ENCODE results near the gene CLDN15. TPM values are rescaled to one million over a fixed set of nuclear protein-coding genes. Genes with fewer than 3 reads are reported as not detected.
"Not testable (repeated sequence)": the region's sequence is repeated elsewhere in the genome, so short reads cannot be mapped to it uniquely, and the experiment has no call there.

The CLDN15 gene
- polyA plus RNA-seq, 4 donors: 9.7 to 11.9 (median 10.9) TPM

- no peak for DNase-seq (ENCODE audit: low read depth in 4 of 4, low spot score in 3 of 4)
These were observed 35.7 kb downstream of the CLDN15 start for GRCh38 chr7:101201695-101202602.

GRCh38 chr7:101200862-101201599 is 36.6 kb downstream of the CLDN15 start, which contains the start of gene MOGAT3:
Gene MOGAT3, minus strand, starts transcription at chr7:101201036. Its CDS starts 182 bp downstream, at chr7:101200854.
- DNase-seq (ENCODE audit: low read depth in 4 of 4, low spot score in 3 of 4): no peak

GRCh38 chr7:101200504-101200861 is 37.1 kb downstream of the CLDN15 start:
- no peak for DNase-seq (ENCODE audit: low read depth in 4 of 4, low spot score in 3 of 4)

GRCh38 chr7:101199522-101199921 is 38.1 kb downstream of the CLDN15 start:
- not testable (repeated sequence) for DNase-seq (ENCODE audit: low read depth in 4 of 4, low spot score in 3 of 4)

- no peak for DNase-seq (ENCODE audit: low read depth in 4 of 4, low spot score in 3 of 4)
These were observed 39.1 kb downstream of the CLDN15 start for GRCh38 chr7:101198476-101198875.

- no peak for DNase-seq (ENCODE audit: low read depth in 4 of 4, low spot score in 3 of 4)
These were observed 39.6 kb downstream of the CLDN15 start for GRCh38 chr7:101197991-101198390.

GRCh38 chr7:101195884-101196283 is 41.7 kb downstream of the CLDN15 start:
- DNase-seq (ENCODE audit: low read depth in 4 of 4, low spot score in 3 of 4): no peak

- no peak for DNase-seq (ENCODE audit: low read depth in 4 of 4, low spot score in 3 of 4)
These were observed 48.5 kb downstream of the CLDN15 start for GRCh38 chr7:101189109-101189508.

- DNase-seq (ENCODE audit: low read depth in 4 of 4, low spot score in 3 of 4): no peak
These were observed 50.7 kb downstream of the CLDN15 start for GRCh38 chr7:101186844-101187428.

- DNase-seq (ENCODE audit: low read depth in 4 of 4, low spot score in 3 of 4): no peak
These were observed 51.4 kb downstream of the CLDN15 start for GRCh38 chr7:101186194-101186593.

- no peak for DNase-seq (ENCODE audit: low read depth in 4 of 4, low spot score in 3 of 4)
These were observed 52.3 kb downstream of the CLDN15 start for GRCh38 chr7:101185258-101185839.

Other genes starting within 250 kb of the CLDN15 start
- gene MUC17, start 217.7 kb downstream of the CLDN15 start, polyA plus RNA-seq (ENCODE audit: insufficient read length in 4 of 4): under 1 TPM in 1 of 4 donors, not detected in 3; 0.13 TPM
- gene TRIM56, start 152.3 kb downstream of the CLDN15 start, polyA plus RNA-seq (ENCODE audit: insufficient read length in 4 of 4): 10 to 100 TPM; 15.6 to 19.0 (median 17.1) TPM
- 1 to 10 TPM in 3 of 4 donors, under 1 TPM in 1; 0.83 to 1.4 (median 1.2) TPM for gene SERPINE1, start 110.7 kb downstream of the CLDN15 start, polyA plus RNA-seq (ENCODE audit: insufficient read length in 4 of 4)
- 10 to 100 TPM; 72.9 to 79.6 (median 73.5) TPM for gene AP1S1, start 83.3 kb downstream of the CLDN15 start, polyA plus RNA-seq (ENCODE audit: insufficient read length in 4 of 4)
- gene VGF, start 72.2 kb downstream of the CLDN15 start, polyA plus RNA-seq (ENCODE audit: insufficient read length in 4 of 4): under 1 TPM; 0.09 to 0.29 (median 0.13) TPM
- under 1 TPM in 1 of 4 donors, not detected in 3; 0.13 TPM for gene NAT16, start 57.5 kb downstream of the CLDN15 start, polyA plus RNA-seq (ENCODE audit: insufficient read length in 4 of 4)
- gene MOGAT3, start 36.8 kb downstream of the CLDN15 start, polyA plus RNA-seq (ENCODE audit: insufficient read length in 4 of 4): 1 to 10 TPM in 1 of 4 donors, under 1 TPM in 3; 0.53 to 1.1 (median 0.77) TPM
- 10 to 100 TPM; 42.1 to 50.0 (median 45.4) TPM for gene PLOD3, start 20.2 kb downstream of the CLDN15 start, polyA plus RNA-seq (ENCODE audit: insufficient read length in 4 of 4)
- 10 to 100 TPM; 56.5 to 84.1 (median 59.1) TPM for gene ZNHIT1, start 19.6 kb downstream of the CLDN15 start, polyA plus RNA-seq (ENCODE audit: insufficient read length in 4 of 4)
- 100 to 1,000 TPM; 124 to 182 (median 131) TPM for gene FIS1, start 7.3 kb upstream of the CLDN15 start, polyA plus RNA-seq (ENCODE audit: insufficient read length in 4 of 4)
- 10 to 100 TPM; 72.8 to 78.8 (median 75.2) TPM for gene IFT22, start 84.0 kb upstream of the CLDN15 start, polyA plus RNA-seq (ENCODE audit: insufficient read length in 4 of 4)
- 10 to 100 TPM; 24.7 to 32.5 (median 25.7) TPM for gene COL26A1, start 125.1 kb upstream of the CLDN15 start, polyA plus RNA-seq (ENCODE audit: insufficient read length in 4 of 4)